K562 (cell line): Measurements from ENCODE around the gene NDST4. TPM values are rescaled to one million over a fixed set of nuclear protein-coding genes. Genes with fewer than 3 reads are reported as not detected.

Experiments
- ATAC-seq: fragments of 200-7000 bp; cut with Tn5 transposase; 3 replicates; pipeline ENCODE4 v1.9.1; 2020; ENCODE audit warnings: moderate library complexity
- BruUV-seq: library from RNA; stranded (reverse); fragments of 400-500 nt; replicated peaks from 2 replicates; lab custom pipeline; 2021; lab: Mats Ljungman, UMichigan
- CTCF ChIA-PET: fragments of 300-600 bp; formaldehyde crosslinking; extraction: SDS; loops from one replicate; lab custom pipeline; 2021; ENCODE audit warnings: low intra/inter-chr PET ratio; lab: Yijun Ruan, JAX
- POLR2A ChIA-PET: fragments of 300-600, 350-650 bp; sonication (Branson Sonifier 250); formaldehyde crosslinking; extraction: SDS; loops from one replicate; lab custom pipeline; 2021; ENCODE audit warnings: antibody characterized with exemption, inconsistent platforms; lab: Yijun Ruan, JAX
- DNase-seq, 4 experiments: peaks; one replicate each; pipeline versions ENCODE4 v3.0.0 to v3.0.0-alpha.2; 2011 to 2018; ENCODE audit warnings: low spot score in 3 of 4, mixed read lengths in 3 of 4; ENCODE audit errors: extremely low read depth in 1 of 4
- FAIRE-seq: peaks from 2 replicates; lab custom pipeline; 2011; peaks lifted over from hg19 to GRCh38; lab: Jason Lieb, UNC
- H2AFZ ChIP-seq: 2 replicates; pipeline ENCODE4 v1.6.0; 2011; ENCODE audit warnings: low read depth, low read length, control low read depth, inconsistent platforms
- H3K27ac ChIP-seq: fragments of 200-600 bp; 3 replicates; pipeline ENCODE4 v1.8.0; 2011; ENCODE audit warnings: low read depth, mild to moderate bottlenecking, control low read depth, inconsistent platforms, low read length, moderate library complexity, mixed read lengths; ENCODE audit errors: extremely low read depth
- H3K27me3 ChIP-seq, 2 experiments: fragments of 300-600 bp in 1 of 2; 2 replicates in 1 of 2; 3 replicates in 1 of 2; pipeline versions ENCODE4 v1.6.0 to v1.8.0; 2011; ENCODE audit warnings: inconsistent platforms in 2 of 2, low read length in 2 of 2, mild to moderate bottlenecking in 1 of 2, mixed read lengths in 1 of 2, moderate library complexity in 1 of 2; ENCODE audit not compliant: control insufficient read depth in 2 of 2, insufficient read depth in 2 of 2
- H3K36me3 ChIP-seq: fragments of 300-600 bp; 3 replicates; pipeline ENCODE4 v1.8.0; 2011; ENCODE audit warnings: mild to moderate bottlenecking, low read length, inconsistent platforms; ENCODE audit not compliant: control insufficient read depth, insufficient read depth
- H3K4me1 ChIP-seq, 2 experiments: fragments of 200-600 bp in 1 of 2; replicated peaks in 1 of 2; 2 replicates in 1 of 2; 3 replicates in 1 of 2; pipeline versions ENCODE4 v1.5.1 to v1.8.0; 2011; ENCODE audit warnings: inconsistent platforms in 2 of 2, low read length in 2 of 2, mild to moderate bottlenecking in 1 of 2, mixed read lengths in 1 of 2, moderate library complexity in 1 of 2; ENCODE audit not compliant: control insufficient read depth in 2 of 2, insufficient read depth in 2 of 2
- H3K4me2 ChIP-seq: 2 replicates; pipeline ENCODE4 v1.6.1; 2011; ENCODE audit warnings: low read length, control low read depth, inconsistent platforms, mixed read lengths; ENCODE audit not compliant: insufficient read depth
- H3K4me3 ChIP-seq: fragments of 200-600 bp; sonication (generic), shearing (Covaris generic); 2 replicates; pipeline ENCODE4 v1.5.1; 2016; ENCODE audit warnings: control low read depth, inconsistent platforms
- H3K79me2 ChIP-seq: fragments of 200-600 bp; 3 replicates; pipeline ENCODE4 v1.8.0; 2011; ENCODE audit warnings: low read length, inconsistent platforms; ENCODE audit not compliant: control insufficient read depth, insufficient read depth
- H3K9ac ChIP-seq, 2 experiments: 2 replicates each; pipeline versions ENCODE4 v1.6.0 to v1.6.1; 2011; ENCODE audit warnings: low read depth in 2 of 2, low read length in 2 of 2, control low read depth in 1 of 2, inconsistent platforms in 1 of 2, mild to moderate bottlenecking in 1 of 2, mixed read lengths in 1 of 2; ENCODE audit not compliant: insufficient read depth in 1 of 2
- H3K9me1 ChIP-seq: one replicate; pipeline ENCODE4 v1.6.0; 2011; ENCODE audit warnings: inconsistent platforms, mild to moderate bottlenecking, low read length, moderate library complexity; ENCODE audit not compliant: control insufficient read depth, insufficient read depth
- H3K9me3 ChIP-seq: replicated peaks from 2 replicates; pipeline ENCODE4 v1.5.1; 2011; ENCODE audit warnings: low read depth, low read length, inconsistent platforms; ENCODE audit not compliant: control insufficient read depth, insufficient read depth
- H4K20me1 ChIP-seq: replicated peaks from 2 replicates; pipeline ENCODE4 v1.6.1; 2011; ENCODE audit warnings: low read length, inconsistent platforms, mixed read lengths; ENCODE audit not compliant: control insufficient read depth, insufficient read depth
- ARID1B ChIP-seq: fragments of 450-650 bp; IDR thresholded peaks from 2 replicates; pipeline ENCODE4 v1.6.1; 2016; ENCODE audit warnings: antibody characterized with exemption, mild to moderate bottlenecking, inconsistent platforms
- CEBPG ChIP-seq, 3 experiments: fragments of 200-800 bp in 1 of 3; sonication (Bioruptor generic) in 1 of 3; sonication (generic) in 1 of 3; formaldehyde crosslinking in 1 of 3; IDR thresholded peaks in 2 of 3; conservative IDR thresholded peaks in 1 of 3; 2 replicates each; pipeline versions ENCODE4 v1.6.1 to v1.8.0; 2016 to 2022; ENCODE audit warnings: missing compliant biosample characterization in 2 of 3, missing genetic modification characterization in 2 of 3, mild to moderate bottlenecking in 1 of 3, missing genetic modification reagents in 1 of 3
- CTBP1 ChIP-seq: fragments of 450-650 bp; IDR thresholded peaks from 2 replicates; pipeline ENCODE4 v1.6.1; 2016; ENCODE audit warnings: borderline replicate concordance
- ETS2 ChIP-seq: IDR thresholded peaks from 2 replicates; pipeline ENCODE4 v1.6.1; 2016; ENCODE audit warnings: borderline replicate concordance, missing genetic modification characterization, mild to moderate bottlenecking, moderate library complexity, missing compliant biosample characterization; ENCODE audit not compliant: poor library complexity, severe bottlenecking
- ETV6 ChIP-seq, 3 experiments: fragments of 150-350 bp in 1 of 3; sonication (generic) in 1 of 3; formaldehyde crosslinking in 1 of 3; IDR thresholded peaks; 2 replicates each; pipeline versions ENCODE4 v1.6.1 to v1.8.0; 2014 to 2022; ENCODE audit warnings: borderline replicate concordance in 2 of 3, low read depth in 2 of 3, antibody characterized with exemption in 1 of 3, low read length in 1 of 3, mild to moderate bottlenecking in 1 of 3, missing genetic modification reagents in 1 of 3
- HMBOX1 ChIP-seq: sonication (generic); IDR thresholded peaks from 2 replicates; pipeline ENCODE4 v1.6.1; 2016
- HSF4 ChIP-seq: fragments of 250-450 bp; sonication (Bioruptor Pico); IDR thresholded peaks from 2 replicates; pipeline ENCODE4 v2.1.2; 2022; ENCODE audit warnings: mild to moderate bottlenecking, moderate library complexity, borderline replicate concordance
- MTA3 ChIP-seq: fragments of 450-650 bp; formaldehyde crosslinking; IDR thresholded peaks from 2 replicates; pipeline ENCODE4 v1.6.1; 2017; ENCODE audit warnings: mild to moderate bottlenecking, borderline replicate concordance
- MYBL2 ChIP-seq, 2 experiments: fragments of 450-650 bp in 1 of 2; sonication (generic) in 1 of 2; formaldehyde crosslinking in 1 of 2; IDR thresholded peaks; 2 replicates each; pipeline versions ENCODE4 v1.6.1 to v1.8.1; 2017 to 2022; ENCODE audit warnings: borderline replicate concordance in 1 of 2, inconsistent platforms in 1 of 2, low read depth in 1 of 2, mild to moderate bottlenecking in 1 of 2, missing genetic modification reagents in 1 of 2, moderate library complexity in 1 of 2
- NFE2L1 ChIP-seq: fragments of 450-650 bp; IDR thresholded peaks from 2 replicates; pipeline ENCODE4 v1.6.1; 2016; ENCODE audit warnings: missing genetic modification characterization, low read depth, mild to moderate bottlenecking, missing compliant biosample characterization, moderate library complexity, borderline replicate concordance
- U2AF1 ChIP-seq: fragments of 200-400 bp; formaldehyde crosslinking; optimal IDR thresholded peaks from 2 replicates; pipeline ENCODE3; 2017; ENCODE audit warnings: mild to moderate bottlenecking, low read depth, low read length, moderate library complexity
- YBX1 ChIP-seq: fragments of 450-650 bp; IDR thresholded peaks from 2 replicates; pipeline ENCODE4 v1.7.1; 2016; ENCODE audit warnings: mild to moderate bottlenecking
- ZNF239 ChIP-seq: fragments of 250-450 bp; sonication (Bioruptor Pico); IDR thresholded peaks from 2 replicates; pipeline ENCODE4 v1.4.0; 2020; ENCODE audit warnings: mild to moderate bottlenecking
- ZNF644 ChIP-seq: fragments of 200-800 bp; sonication (Bioruptor generic); IDR thresholded peaks from 2 replicates; pipeline ENCODE4 v1.6.1; 2016; ENCODE audit warnings: low read depth, missing genetic modification characterization, missing compliant biosample characterization
- WGBS: fragments of 100-300 bp; shearing (Covaris generic); methylation state at CpG from one replicate; pipeline ENCODE4 v1.1.6; 2016; ENCODE audit warnings: low coverage, mixed read lengths; ENCODE audit not compliant: insufficient coverage; ENCODE audit errors: missing lambda C conversion rate; 5-methylcytosine and 5-hydroxymethylcytosine counted together
- in situ Hi-C: fragments of 300-500 bp; cut with MboI; formaldehyde crosslinking; loops from 4 replicates; pipeline ENCODE4 v1.15.0; 2018; ENCODE audit warnings: inconsistent platforms, mixed read lengths
- intact Hi-C: fragments of 100-400 bp; cut with micrococcal nuclease; formaldehyde crosslinking; loops from 2 replicates; pipeline ENCODE4 v1.14.2; 2022
- polyA plus RNA-seq, 8 experiments: library from polyadenylated mRNA; depleted of rRNA in 4 of 8; stranded (reverse) in 5 of 8; unstranded in 3 of 8; fragments of >200 nt; fragmentation: Nextera tagmentation in 2 of 8; fragmentation: Illumina TruSeq in 1 of 8; extraction: Ambion mirVana in 2 of 8; extraction: Trizol in 1 of 8; gene quantifications; 2 replicates each; pipeline versions ENCODE4 v1.2.1 to v1.2.3, GENCODE V29; 2011 to 2014; ENCODE audit warnings: inconsistent platforms in 1 of 8, missing spikeins in 1 of 8
- total RNA-seq, 7 experiments: library from RNA; depleted of rRNA in 6 of 7; stranded (reverse); fragments of >200 nt in 6 of 7; fragmentation: Illumina TruSeq in 2 of 7; extraction: Trizol in 2 of 7; gene quantifications; 2 replicates each; pipeline versions ENCODE4 v1.2.1 to v1.2.3, GENCODE V29; 2011 to 2021; ENCODE audit warnings: low replicate concordance in 1 of 7
- TF ChIP-seq, protein P1 (sequence below): IDR thresholded peaks from 2 replicates; pipeline ENCODE4 v1.6.1; 2011; ENCODE audit warnings: borderline replicate concordance, low read depth, mild to moderate bottlenecking, moderate library complexity, low read length; ENCODE audit not compliant: insufficient read depth, poor library complexity, severe bottlenecking

Gene NDST4
- total and polyA plus RNA-seq, 9 of the 15 experiments (the other 6 are each of a cell fraction or from before 2014, with no cell fraction given), result not detected

DNA sequence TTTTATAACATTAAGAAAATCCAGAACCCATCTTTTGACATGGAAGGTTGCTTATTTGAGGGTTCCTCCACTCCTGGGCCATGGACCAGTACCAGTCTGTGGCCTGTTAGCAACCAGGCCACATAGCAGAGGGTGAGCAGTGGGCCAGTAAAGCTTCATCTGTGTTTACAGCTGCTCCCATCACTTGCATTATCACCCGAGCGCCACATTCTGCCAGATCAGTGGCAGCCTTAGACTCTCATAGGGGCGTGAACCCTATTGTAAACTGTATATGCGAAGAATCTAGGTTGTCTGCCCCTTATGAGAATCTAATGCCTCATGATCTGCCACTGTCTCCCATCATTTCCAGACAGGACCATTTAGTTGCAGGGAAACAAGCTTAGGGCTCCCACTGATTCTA, 58.6 kb downstream of the NDST4 start:
- Histone ChIP-seq H3K36me3 (no peaks in the 10 kb centered on the region), H3K4me2 (no peak overlapping the region), H4K20me1 (no peaks in the 10 kb centered on the region), H3K4me3 (no peak overlapping the region), H2AFZ (no peak overlapping the region), H3K9me1 (no peaks in the 10 kb centered on the region), H3K4me1 (no peaks in the 10 kb centered on the region), H3K27me3 (no peaks in the 10 kb centered on the region), H3K9me3 (no peaks in the 10 kb centered on the region), H3K27ac (no peak overlapping the region), H3K79me2 (no peaks in the 10 kb centered on the region), H3K9ac (no peak overlapping the region)
- no peak for TF ChIP-seq MTA3
- TF ChIP-seq ZNF644 (tag), result no peak
- TF ChIP-seq, protein P1, sequence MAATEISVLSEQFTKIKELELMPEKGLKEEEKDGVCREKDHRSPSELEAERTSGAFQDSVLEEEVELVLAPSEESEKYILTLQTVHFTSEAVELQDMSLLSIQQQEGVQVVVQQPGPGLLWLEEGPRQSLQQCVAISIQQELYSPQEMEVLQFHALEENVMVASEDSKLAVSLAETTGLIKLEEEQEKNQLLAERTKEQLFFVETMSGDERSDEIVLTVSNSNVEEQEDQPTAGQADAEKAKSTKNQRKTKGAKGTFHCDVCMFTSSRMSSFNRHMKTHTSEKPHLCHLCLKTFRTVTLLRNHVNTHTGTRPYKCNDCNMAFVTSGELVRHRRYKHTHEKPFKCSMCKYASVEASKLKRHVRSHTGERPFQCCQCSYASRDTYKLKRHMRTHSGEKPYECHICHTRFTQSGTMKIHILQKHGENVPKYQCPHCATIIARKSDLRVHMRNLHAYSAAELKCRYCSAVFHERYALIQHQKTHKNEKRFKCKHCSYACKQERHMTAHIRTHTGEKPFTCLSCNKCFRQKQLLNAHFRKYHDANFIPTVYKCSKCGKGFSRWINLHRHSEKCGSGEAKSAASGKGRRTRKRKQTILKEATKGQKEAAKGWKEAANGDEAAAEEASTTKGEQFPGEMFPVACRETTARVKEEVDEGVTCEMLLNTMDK, result no peak
- no peak for TF ChIP-seq U2AF1
- no peak for TF ChIP-seq HMBOX1
- TF ChIP-seq HSF4 (CRISPR knock-in tag), result no peak
- no peak for TF ChIP-seq ARID1B
- no peak for TF ChIP-seq MYBL2 (IDR thresholded peaks at IDR 0.05; ENCODE audit: low read depth)
- TF ChIP-seq MYBL2 (CRISPR knock-in tag; IDR thresholded peaks at IDR 0.05; ENCODE audit: borderline replicate concordance), result no peak
- no peak for TF ChIP-seq ETS2
- no peak for TF ChIP-seq NFE2L1
- no peak for TF ChIP-seq YBX1
- no peak for TF ChIP-seq ZNF239 (CRISPR knock-in tag)
- TF ChIP-seq CTBP1, result no peak
- TF ChIP-seq ETV6 (IDR thresholded peaks at IDR 0.05; ENCODE audit: borderline replicate concordance in 1 of 2, low read depth in 2 of 2, low read length in 1 of 2), result no peak
- TF ChIP-seq ETV6 (CRISPR knock-in tag; IDR thresholded peaks at IDR 0.05; ENCODE audit: borderline replicate concordance), result no peak
- TF ChIP-seq CEBPG (CRISPR knock-in tag; IDR thresholded peaks at IDR 0.05), result no peak
- TF ChIP-seq CEBPG (tag; conservative IDR thresholded peaks at IDR 0.05 in 1 of 2, IDR thresholded peaks at IDR 0.05 in 1 of 2), result no peak
- ChIA-PET POLR2A (no interaction called here), CTCF (interaction anchor here (0.7 kb wide), 1 partner anchor 306 kb away, joined by 3 read pairs; no protein-coding TSS in a partner anchor)
- DNase-seq (no peak), ATAC-seq (no peak), FAIRE-seq (no peak)
- in situ Hi-C loops, result no loop called here
- WGBS, result 2% methylated on average over 4 of the region's 4 CpGs
- BruUV-seq, result no TSS peak
- intact Hi-C loops, result no loop called here
